Upper lobe of left lung (tissue), 4 donors: ENCODE measurements around the gene TMX2.

Experiments used
- EP300 ChIP-seq, 4 donors: sonication (generic); formaldehyde crosslinking; IDR thresholded peaks; one replicate each; pipeline ENCODE4 v1.5.1; 2017; ENCODE audit warnings: antibody characterized with exemption in 4 of 4, control low read depth in 2 of 4
- POLR2A ChIP-seq, 4 donors: fragments of 450-650 bp; IDR thresholded peaks; one replicate each; pipeline ENCODE4 v1.5.1; 2016 to 2017; ENCODE audit warnings: antibody characterized with exemption in 4 of 4, mild to moderate bottlenecking in 2 of 4
- POLR2AphosphoS5 ChIP-seq, 2 donors: sonication (generic); formaldehyde crosslinking; IDR thresholded peaks; one replicate each; pipeline ENCODE4 v1.5.1; 2017; ENCODE audit warnings: antibody characterized with exemption in 2 of 2
- TF ChIP-seq, protein P1 (sequence below), 6 experiments: fragments of 450-650 bp in 4 of 6; fragments of 200-600 bp in 2 of 6; sonication (generic) in 2 of 6; IDR thresholded peaks; one replicate each; pipeline ENCODE4 v1.5.1; 2016 to 2019; ENCODE audit warnings: antibody characterized with exemption in 6 of 6

DNA sequence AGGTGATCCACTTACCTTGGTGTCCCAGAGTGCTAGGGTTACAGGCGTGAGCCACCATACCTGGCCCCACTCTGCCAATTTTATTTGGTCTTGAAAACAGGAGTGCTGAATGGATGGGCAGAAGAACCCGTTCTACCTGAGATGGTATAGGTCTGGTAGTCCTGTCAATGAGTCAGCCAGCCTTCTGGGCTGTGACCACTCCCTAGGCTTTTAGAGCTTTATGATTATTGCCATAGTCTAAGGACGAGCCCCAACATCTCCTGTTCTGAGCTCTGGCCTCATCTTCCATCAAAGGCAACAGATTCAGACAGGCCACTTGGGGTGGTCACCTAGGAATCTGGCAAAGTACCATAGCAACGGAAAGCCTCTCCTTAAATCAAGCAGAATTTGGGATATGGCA, 33.0 kb upstream of the TMX2 start:
- TF ChIP-seq, protein P1, sequence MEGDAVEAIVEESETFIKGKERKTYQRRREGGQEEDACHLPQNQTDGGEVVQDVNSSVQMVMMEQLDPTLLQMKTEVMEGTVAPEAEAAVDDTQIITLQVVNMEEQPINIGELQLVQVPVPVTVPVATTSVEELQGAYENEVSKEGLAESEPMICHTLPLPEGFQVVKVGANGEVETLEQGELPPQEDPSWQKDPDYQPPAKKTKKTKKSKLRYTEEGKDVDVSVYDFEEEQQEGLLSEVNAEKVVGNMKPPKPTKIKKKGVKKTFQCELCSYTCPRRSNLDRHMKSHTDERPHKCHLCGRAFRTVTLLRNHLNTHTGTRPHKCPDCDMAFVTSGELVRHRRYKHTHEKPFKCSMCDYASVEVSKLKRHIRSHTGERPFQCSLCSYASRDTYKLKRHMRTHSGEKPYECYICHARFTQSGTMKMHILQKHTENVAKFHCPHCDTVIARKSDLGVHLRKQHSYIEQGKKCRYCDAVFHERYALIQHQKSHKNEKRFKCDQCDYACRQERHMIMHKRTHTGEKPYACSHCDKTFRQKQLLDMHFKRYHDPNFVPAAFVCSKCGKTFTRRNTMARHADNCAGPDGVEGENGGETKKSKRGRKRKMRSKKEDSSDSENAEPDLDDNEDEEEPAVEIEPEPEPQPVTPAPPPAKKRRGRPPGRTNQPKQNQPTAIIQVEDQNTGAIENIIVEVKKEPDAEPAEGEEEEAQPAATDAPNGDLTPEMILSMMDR (IDR thresholded peaks at IDR 0.05): no peak
- TF ChIP-seq POLR2A (IDR thresholded peaks at IDR 0.05) (no peak), EP300 (IDR thresholded peaks at IDR 0.05) (no peak), POLR2AphosphoS5 (IDR thresholded peaks at IDR 0.05) (no peak)
